ENCODE measurements around the gene UGT1A4.

- no peak for TF ChIP-seq CTCF (IDR thresholded peaks at IDR 0.05)
- TF ChIP-seq POLR2A (IDR thresholded peaks at IDR 0.05), result no peak
Observed at GRCh38 chr2:233789554-233789953, 71.0 kb downstream of the UGT1A4 start.

Data from vagina (tissue), 2 donors.